B cell (primary cell): ENCODE results near the gene PKNOX2. TPM values are rescaled to one million over a fixed set of nuclear protein-coding genes. Genes with fewer than 3 reads are reported as not detected.

Experiments
- ATAC-seq: fragments of 200-7000 bp; cut with Tn5 transposase; one replicate; pipeline ENCODE4 v1.10.0; 2021; ENCODE audit warnings: low read depth, mild to moderate bottlenecking, moderate number of reproducible peaks, moderate library complexity
- CTCF ChIA-PET: fragments of 350-600 bp; sonication (Branson Sonifier 250); formaldehyde crosslinking; loops from one replicate; lab custom pipeline; 2021; ENCODE audit warnings: antibody characterized with exemption, inconsistent platforms; lab: Charles Lee
- POLR2A ChIA-PET: fragments of 350-600 bp; sonication (Branson Sonifier 250); formaldehyde crosslinking; loops from one replicate; lab custom pipeline; 2021; ENCODE audit warnings: antibody characterized with exemption; lab: Charles Lee
- DNase-seq: peaks from one replicate; pipeline ENCODE4 v3.0.0; 2013
- H2AFZ ChIP-seq: 2 replicates; pipeline ENCODE4 v1.6.1; 2012; ENCODE audit warnings: mild to moderate bottlenecking, low read depth, low read length; ENCODE audit not compliant: insufficient read depth, poor library complexity, severe bottlenecking
- H3K27ac ChIP-seq, 2 donors: 1 replicate in 1 of 2; 2 replicates in 1 of 2; pipeline ENCODE4 v1.5.1; 2012 to 2013; ENCODE audit warnings: low read length in 2 of 2, mild to moderate bottlenecking in 2 of 2, moderate library complexity in 1 of 2
- H3K27me3 ChIP-seq, 4 experiments: fragments of 200-600 bp in 1 of 4; sonication (generic) in 1 of 4; replicated peaks in 1 of 4; 1 replicate in 2 of 4; 2 replicates in 2 of 4; pipeline versions ENCODE4 v1.6.1 to v1.7.0; 2013 to 2016; ENCODE audit warnings: low read length in 3 of 4, mild to moderate bottlenecking in 2 of 4, mixed read lengths in 1 of 4, moderate library complexity in 1 of 4; ENCODE audit not compliant: insufficient read depth in 4 of 4, control insufficient read depth in 3 of 4; ENCODE audit errors: control extremely low read depth in 1 of 4
- H3K36me3 ChIP-seq, 2 experiments: replicated peaks in 1 of 2; 1 replicate in 1 of 2; 2 replicates in 1 of 2; pipeline versions ENCODE4 v1.6.1 to v1.7.1; 2013; ENCODE audit warnings: low read length in 1 of 2; ENCODE audit not compliant: insufficient read depth in 2 of 2, control insufficient read depth in 1 of 2; ENCODE audit errors: control extremely low read depth in 1 of 2, extremely low read depth in 1 of 2
- H3K4me1 ChIP-seq, 2 donors: fragments of 200-600 bp in 1 of 2; sonication (generic) in 1 of 2; 1 replicate in 1 of 2; 2 replicates in 1 of 2; pipeline versions ENCODE4 v1.5.1 to v1.6.1; 2013 to 2017; ENCODE audit warnings: low read length in 2 of 2; ENCODE audit not compliant: control insufficient read depth in 2 of 2, insufficient read depth in 2 of 2
- H3K4me2 ChIP-seq: replicated peaks from 2 replicates; pipeline ENCODE3; 2012; ENCODE audit warnings: mild to moderate bottlenecking, low read depth, low read length; ENCODE audit not compliant: poor library complexity, severe bottlenecking
- H3K4me3 ChIP-seq, 5 experiments: fragments of 200-600 bp in 1 of 5; sonication (generic) in 1 of 5; 1 replicate in 3 of 5; 2 replicates in 2 of 5; pipeline versions ENCODE4 v1.5.1 to v1.7.0; 2011 to 2016; ENCODE audit warnings: low read length in 4 of 5, mild to moderate bottlenecking in 4 of 5, low read depth in 2 of 5, control low read depth in 1 of 5, moderate library complexity in 1 of 5; ENCODE audit not compliant: insufficient read depth in 1 of 5; ENCODE audit errors: control extremely low read depth in 1 of 5, extremely low read depth in 1 of 5
- H3K79me2 ChIP-seq: fragments of 200-600 bp; sonication (generic); one replicate; pipeline ENCODE4 v1.6.0; 2016; ENCODE audit warnings: low read length; ENCODE audit not compliant: control insufficient read depth, insufficient read depth
- H3K9ac ChIP-seq: fragments of 200-600 bp; sonication (generic); 2 replicates; pipeline ENCODE4 v1.6.1; 2017; ENCODE audit warnings: mild to moderate bottlenecking, low read length, moderate library complexity
- H3K9me3 ChIP-seq, 3 donors: one replicate each; pipeline versions ENCODE4 v1.6.1 to v1.7.1; 2013; ENCODE audit warnings: low read length in 2 of 3; ENCODE audit not compliant: control insufficient read depth in 2 of 3, insufficient read depth in 1 of 3; ENCODE audit errors: control extremely low read depth in 1 of 3
- H4K20me1 ChIP-seq: 2 replicates; pipeline ENCODE4 v1.6.0; 2012; ENCODE audit warnings: mild to moderate bottlenecking, low read length; ENCODE audit not compliant: insufficient read depth, control insufficient read depth, poor library complexity, severe bottlenecking
- H3K27ac Mint-ChIP-seq: one replicate; pipeline ENCODE4 v1.8.0; 2021; ENCODE audit warnings: mixed read lengths
- H3K27me3 Mint-ChIP-seq: one replicate; pipeline ENCODE4 v1.8.0; 2021; ENCODE audit warnings: mixed read lengths
- H3K4me1 Mint-ChIP-seq: one replicate; pipeline ENCODE4 v1.8.0; 2021; ENCODE audit warnings: mixed read lengths
- H3K4me3 Mint-ChIP-seq: one replicate; pipeline ENCODE4 v1.8.0; 2021; ENCODE audit warnings: mixed read lengths
- H3K9me3 Mint-ChIP-seq: one replicate; pipeline ENCODE4 v1.8.0; 2022; ENCODE audit warnings: mixed read lengths; ENCODE audit not compliant: insufficient read depth
- CTCF ChIP-seq: fragments of 200-600 bp; IDR thresholded peaks from one replicate; pipeline ENCODE4 v1.8.0; 2022; ENCODE audit warnings: antibody characterized with exemption, mild to moderate bottlenecking
- EZH2 ChIP-seq: IDR thresholded peaks from 2 replicates; pipeline ENCODE4 v1.6.1; 2012; ENCODE audit warnings: borderline replicate concordance, low read depth, mild to moderate bottlenecking, moderate library complexity, low read length; ENCODE audit not compliant: insufficient read depth, poor library complexity, severe bottlenecking
- WGBS: methylation state at CpG from one replicate; pipeline ENCODE4 v1.1.5; 2013; ENCODE audit warnings: missing lambda C conversion rate; ENCODE audit not compliant: insufficient coverage; 5-methylcytosine and 5-hydroxymethylcytosine counted together
- intact Hi-C: fragments of 100-400 bp; cut with micrococcal nuclease; formaldehyde crosslinking; loops from one replicate; pipeline ENCODE4 v1.10.0; 2022
- polyA plus RNA-seq: library from polyadenylated mRNA; depleted of rRNA; stranded (reverse); fragments of >200 nt; gene quantifications from 2 replicates; pipeline ENCODE4 v1.2.3, GENCODE V29; 2012
- total RNA-seq, 2 donors: library from RNA; stranded (reverse); fragments of 120-200 nt in 1 of 2; gene quantifications; 1 replicate in 1 of 2; 2 replicates in 1 of 2; pipeline versions ENCODE4 v1.2.3 to v1.2.4, GENCODE V29; 2013 to 2022

PKNOX2 gene
- total and polyA plus RNA-seq, 2 donors (not counting 1 experiment from before 2014, with no cell fraction given), result not detected

GRCh38 chr11:125215976-125216375, 51.4 kb downstream of the PKNOX2 start:
- Histone ChIP-seq H3K27ac (no peak overlapping the region), H3K79me2 (no peaks in the 10 kb centered on the region), H4K20me1 (no peaks in the 10 kb centered on the region), H3K4me1 (no peaks in the 10 kb centered on the region), H3K27me3 (no peaks in the 10 kb centered on the region), H3K9me3 (no peaks in the 10 kb centered on the region), H3K4me3 (no peak overlapping the region), H3K9ac (no peak overlapping the region), H3K4me2 (no peak overlapping the region), H2AFZ (no peak overlapping the region), H3K36me3 (no peaks in the 10 kb centered on the region)
- H3K4me1 Mint-ChIP-seq, result no peaks in the 10 kb centered on the region
- 43% methylated on average over 4 of the region's 6 CpGs for WGBS
- no peaks in the 10 kb centered on the region for H3K9me3 Mint-ChIP-seq
- DNase-seq (no peak), ATAC-seq (no peak)
- intact Hi-C loops, result no loop called here
- no peak overlapping the region for H3K27ac Mint-ChIP-seq
- ChIA-PET POLR2A (no interaction called here), CTCF (no interaction called here)
- H3K4me3 Mint-ChIP-seq, result no peak overlapping the region
- H3K27me3 Mint-ChIP-seq, result peaks cover 34% of the 10 kb centered on the region
- TF ChIP-seq EZH2 (no peak), CTCF (no peak)

GRCh38 chr11:125218336-125218735, 53.8 kb downstream of the PKNOX2 start:
- H3K9me3 Mint-ChIP-seq, result no peaks in the 10 kb centered on the region
- H3K4me3 Mint-ChIP-seq, result no peak overlapping the region
- no peak overlapping the region for H2AFZ ChIP-seq
- H3K27ac Mint-ChIP-seq, result no peak overlapping the region
- no peak overlapping the region for H3K9ac ChIP-seq
- H3K79me2 ChIP-seq, result no peaks in the 10 kb centered on the region
- peaks cover 30% of the 10 kb centered on the region for H3K27me3 Mint-ChIP-seq
- H3K9me3 ChIP-seq, result no peaks in the 10 kb centered on the region
- no peaks in the 10 kb centered on the region for H3K27me3 ChIP-seq
- H3K4me3 ChIP-seq, result no peak overlapping the region
- WGBS, result 83% methylated on average over 4 of the region's 4 CpGs
- no peaks in the 10 kb centered on the region for H3K4me1 ChIP-seq
- H3K4me1 Mint-ChIP-seq, result no peaks in the 10 kb centered on the region
- intact Hi-C loops, result no loop called here
- H3K27ac ChIP-seq, result no peak overlapping the region
- CTCF ChIA-PET, result no interaction called here
- TF ChIP-seq EZH2 (no peak), CTCF (no peak)
- POLR2A ChIA-PET, result no interaction called here
- H3K4me2 ChIP-seq, result no peak overlapping the region
- H3K36me3 ChIP-seq, result no peaks in the 10 kb centered on the region
- ATAC-seq, result no peak
- no peak for DNase-seq
- no peaks in the 10 kb centered on the region for H4K20me1 ChIP-seq
